Right cardiac atrium (tissue), 5 donors: Measurements from ENCODE around the gene UBE2E3. TPM values are rescaled to one million over a fixed set of nuclear protein-coding genes. Genes with fewer than 3 reads are reported as not detected.
A peak's percentile ranks its signal among the peaks of the same experiment; 100 is the strongest.
"Not testable (repeated sequence)": the region's sequence is repeated elsewhere in the genome, so short reads cannot be mapped to it uniquely, and the experiment has no call there.

Experiments used
- ATAC-seq, 2 donors: fragments of 200-7000 bp; cut with Tn5 transposase; one replicate each; pipeline versions ENCODE4 v1.8.0 to v1.9.1; 2020; ENCODE audit warnings: moderate library complexity in 2 of 2, mild to moderate bottlenecking in 1 of 2
- DNase-seq, 3 donors: peaks; one replicate each; pipeline ENCODE4 v3.0.0-alpha.2; 2020
- H3K27ac ChIP-seq: one replicate; pipeline ENCODE4 v1.5.1; 2013; ENCODE audit warnings: mild to moderate bottlenecking, low read length, control low read depth, moderate library complexity
- H3K27me3 ChIP-seq: one replicate; pipeline ENCODE4 v1.6.1; 2013; ENCODE audit not compliant: control insufficient read depth, insufficient read depth
- H3K4me1 ChIP-seq: one replicate; pipeline ENCODE4 v1.6.1; 2013; ENCODE audit warnings: low read length; ENCODE audit not compliant: control insufficient read depth, insufficient read depth
- H3K4me3 ChIP-seq: one replicate; pipeline ENCODE4 v1.5.1; 2013; ENCODE audit warnings: low read length, control low read depth
- H3K9me3 ChIP-seq: one replicate; pipeline ENCODE4 v1.6.1; 2013; ENCODE audit warnings: low read length; ENCODE audit not compliant: control insufficient read depth
- WGBS: extraction: QIAGEN DNeasy Blood & Tissue Kit; methylation state at CpG from one replicate; pipeline ENCODE4 v1.1.7; 2013; 5-methylcytosine and 5-hydroxymethylcytosine counted together
- intact Hi-C, 4 donors: fragments of 100-400 bp; cut with DNase I; formaldehyde crosslinking; loops; one replicate each; pipeline versions ENCODE4 v1.11.0 to v1.14.0; 2022 to 2023
- long read RNA-seq, 4 donors: library from polyadenylated mRNA; unstranded; transcript quantifications; one replicate each; pipeline ENCODE4 v2.0.0, GENCODE V29; 2020 to 2021
- polyA plus RNA-seq: library from polyadenylated mRNA; stranded (reverse); fragments of 200-250 nt; gene quantifications from one replicate; pipeline ENCODE4 v1.2.3, GENCODE V29; 2013
- total RNA-seq, 4 donors: library from RNA; stranded (reverse); fragmentation: NEBNext Ultra II Directional; extraction: Animal tissue kit (Norgen Biotek cat#: 25700); gene quantifications; one replicate each; pipeline ENCODE4 v1.2.1, GENCODE V29; 2021
- donor health status: healthy with polysubstance abuse.
- donor health status: DM: no; HTN: yes; CAD: no.
- donor health status: DM: no; HTN: no; CAD: no.
- donor health status: DM: no; HTN: yes; CAD: no; lungs with severe emphysema.
- donor health status: DM: yes; HTN: yes; CAD: no.

UBE2E3 gene
- total RNA-seq (10 to 100 TPM; 51.4 to 61.2 (median 58.9) TPM), polyA plus RNA-seq (52.3 TPM)
- long read RNA-seq, donor 1, transcript UBE2E3-209 (6 exons, 1,556 nt) = minor isoform, 6 of 152 reads
- long read RNA-seq, donor 1, transcript UBE2E3-202 (6 exons, 1,570 nt) = major isoform, 121 of 152 reads
- long read RNA-seq, donor 1, partial matches to known transcripts = 11 of 152 reads
- long read RNA-seq, donor 1, other reads (novel, unspliced or antisense) = 14 of 152 reads
- long read RNA-seq, donor 2, transcript UBE2E3-202 (6 exons, 1,570 nt) = major isoform, 49 of 59 reads
- long read RNA-seq, donor 2, partial matches to known transcripts = 0 of 59 reads
- long read RNA-seq, donor 2, other reads (novel, unspliced or antisense) = 8 of 59 reads
- long read RNA-seq, donor 3, transcript UBE2E3-202 (6 exons, 1,570 nt) = major isoform, 50 of 80 reads
- long read RNA-seq, donor 3, partial matches to known transcripts = 24 of 80 reads
- long read RNA-seq, donor 3, other reads (novel, unspliced or antisense) = 3 of 80 reads
- long read RNA-seq, donor 4, transcript UBE2E3-202 (6 exons, 1,570 nt) = major isoform, 54 of 59 reads
- long read RNA-seq, donor 4, partial matches to known transcripts = 0 of 59 reads
- long read RNA-seq, donor 4, other reads (novel, unspliced or antisense) = 3 of 59 reads

- Histone ChIP-seq H3K9me3 (no peaks in the 10 kb centered on the region), H3K27me3 (no peaks in the 10 kb centered on the region), H3K4me1 (no peaks in the 10 kb centered on the region), H3K4me3 (peak within 1 kb of the TSS; percentile 99), H3K27ac (peak within 1 kb of the TSS; percentile 86)
- peak; percentile 83 to 94 (median 93) for DNase-seq
- WGBS = under 1% methylated on average over 103 of the region's 106 CpGs
- peak; percentile 96 to 97 for ATAC-seq
- intact Hi-C loops = no loop called here
Measured at GRCh38 chr2:180980106-180980942, at the start of gene UBE2E3. UBE2E3 (plus strand) TSS chr2:180980605; CDS start chr2:180982043, 1,438 bp downstream.

GRCh38 chr2:180931841-180932240 lies 48.6 kb upstream of the UBE2E3 start:
- ATAC-seq = no peak
- Histone ChIP-seq H3K9me3 (no peaks in the 10 kb centered on the region), H3K4me3 (no peak overlapping the region), H3K27me3 (no peaks in the 10 kb centered on the region), H3K4me1 (no peaks in the 10 kb centered on the region), H3K27ac (no peak overlapping the region)
- DNase-seq = no peak
- intact Hi-C loops = no loop called here

GRCh38 chr2:180933332-180933731 lies 47.1 kb upstream of the UBE2E3 start:
- ATAC-seq (no peak), DNase-seq (no peak)
- no peaks in the 10 kb centered on the region for H3K27me3 ChIP-seq
- no peak overlapping the region for H3K4me3 ChIP-seq
- no peak overlapping the region for H3K27ac ChIP-seq
- intact Hi-C loops = no loop called here
- H3K9me3 ChIP-seq = no peaks in the 10 kb centered on the region
- no peaks in the 10 kb centered on the region for H3K4me1 ChIP-seq
- 96% methylated on average over 1 of the region's 1 CpG for WGBS

GRCh38 chr2:180934911-180935310 lies 45.5 kb upstream of the UBE2E3 start:
- Histone ChIP-seq H3K4me3 (no peak overlapping the region), H3K27ac (no peak overlapping the region), H3K9me3 (no peaks in the 10 kb centered on the region), H3K4me1 (no peaks in the 10 kb centered on the region), H3K27me3 (no peaks in the 10 kb centered on the region)
- 44% methylated on average over 1 of the region's 1 CpG for WGBS
- intact Hi-C loops = no loop called here
- DNase-seq (no peak), ATAC-seq (no peak)

- H3K27ac ChIP-seq, H3K4me1 ChIP-seq, ATAC-seq, DNase-seq, H3K9me3 ChIP-seq, intact Hi-C loops, H3K4me3 ChIP-seq, H3K27me3 ChIP-seq: not testable (repeated sequence)
- 71% methylated on average over 3 of the region's 3 CpGs for WGBS
Measured at GRCh38 chr2:180937480-180937879, 42.9 kb upstream of the UBE2E3 start.

- H3K4me3 ChIP-seq = no peak overlapping the region
- H3K27me3 ChIP-seq = no peaks in the 10 kb centered on the region
- H3K4me1 ChIP-seq = no peaks in the 10 kb centered on the region
- H3K9me3 ChIP-seq = no peaks in the 10 kb centered on the region
- no peak for ATAC-seq
- no peak overlapping the region for H3K27ac ChIP-seq
- DNase-seq = no peak
- intact Hi-C loops = no loop called here
Measured at GRCh38 chr2:180938451-180938850, 42.0 kb upstream of the UBE2E3 start.

- no peaks in the 10 kb centered on the region for H3K4me1 ChIP-seq
- intact Hi-C loops = no loop called here
- WGBS = 81% methylated on average over 1 of the region's 1 CpG
- no peak for ATAC-seq
- no peaks in the 10 kb centered on the region for H3K27me3 ChIP-seq
- H3K9me3 ChIP-seq = no peaks in the 10 kb centered on the region
- H3K4me3 ChIP-seq = no peak overlapping the region
- H3K27ac ChIP-seq = no peak overlapping the region
- DNase-seq = no peak
Measured at GRCh38 chr2:180943275-180943674, 37.1 kb upstream of the UBE2E3 start.

GRCh38 chr2:180944372-180944771 lies 36.0 kb upstream of the UBE2E3 start:
- no peak overlapping the region for H3K4me3 ChIP-seq
- no peak overlapping the region for H3K27ac ChIP-seq
- intact Hi-C loops = no loop called here
- DNase-seq (no peak), ATAC-seq (no peak)
- no peaks in the 10 kb centered on the region for H3K27me3 ChIP-seq
- H3K4me1 ChIP-seq = no peaks in the 10 kb centered on the region
- 81% methylated on average over 3 of the region's 3 CpGs for WGBS
- no peaks in the 10 kb centered on the region for H3K9me3 ChIP-seq

- H3K27ac ChIP-seq = no peak overlapping the region
- DNase-seq = no peak
- no peaks in the 10 kb centered on the region for H3K27me3 ChIP-seq
- WGBS = 88% methylated on average over 1 of the region's 1 CpG
- H3K4me1 ChIP-seq = no peaks in the 10 kb centered on the region
- H3K4me3 ChIP-seq = no peak overlapping the region
- intact Hi-C loops = no loop called here
- no peaks in the 10 kb centered on the region for H3K9me3 ChIP-seq
- no peak for ATAC-seq
Measured at GRCh38 chr2:180947208-180947689, 33.2 kb upstream of the UBE2E3 start.

GRCh38 chr2:180949896-180950295 lies 30.5 kb upstream of the UBE2E3 start:
- WGBS = 1% methylated on average over 1 of the region's 1 CpG

GRCh38 chr2:180952082-180952481 lies 28.3 kb upstream of the UBE2E3 start:
- no peaks in the 10 kb centered on the region for H3K27me3 ChIP-seq
- no peak for ATAC-seq
- intact Hi-C loops = no loop called here
- H3K4me3 ChIP-seq = no peak overlapping the region
- H3K9me3 ChIP-seq = no peaks in the 10 kb centered on the region
- H3K4me1 ChIP-seq = no peaks in the 10 kb centered on the region
- no peak for DNase-seq
- H3K27ac ChIP-seq = no peak overlapping the region
- 87% methylated on average over 2 of the region's 2 CpGs for WGBS

More at GRCh38 chr2:180949896-180950295, 30.5 kb upstream of the UBE2E3 start:
- DNase-seq = no peak
- intact Hi-C loops = no loop called here
- no peak overlapping the region for H3K27ac ChIP-seq
- no peaks in the 10 kb centered on the region for H3K9me3 ChIP-seq
- no peaks in the 10 kb centered on the region for H3K4me1 ChIP-seq
- H3K4me3 ChIP-seq = no peak overlapping the region
- ATAC-seq = no peak
- H3K27me3 ChIP-seq = no peaks in the 10 kb centered on the region
